ENCODE data around the gene GPR137.

The GPR137 gene

DNA sequence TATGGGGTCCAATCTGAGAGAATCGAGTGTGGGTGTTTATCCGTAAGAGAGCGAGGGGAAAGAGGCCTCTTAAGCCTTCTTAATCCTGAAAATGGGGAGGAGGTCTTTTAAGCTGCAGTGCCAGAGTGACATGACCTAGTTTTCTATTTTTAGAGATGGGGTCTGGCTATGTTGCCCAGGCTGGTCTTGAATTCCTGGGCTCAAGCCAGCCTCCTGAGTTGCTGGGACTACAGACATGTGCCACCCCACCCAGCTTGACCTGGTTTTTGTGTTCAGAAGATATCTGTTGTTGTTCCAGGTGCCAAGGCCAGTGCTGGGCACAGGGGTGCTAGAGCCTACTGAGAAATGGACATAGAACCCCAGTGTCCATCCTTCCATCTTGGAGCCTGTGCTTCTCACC, 2.6 kb upstream of the GPR137 start:
- no peak for TF ChIP-seq EZH2 (IDR thresholded peaks at IDR 0.05; ENCODE audit: borderline replicate concordance, low read length)
- TF ChIP-seq, protein P1, sequence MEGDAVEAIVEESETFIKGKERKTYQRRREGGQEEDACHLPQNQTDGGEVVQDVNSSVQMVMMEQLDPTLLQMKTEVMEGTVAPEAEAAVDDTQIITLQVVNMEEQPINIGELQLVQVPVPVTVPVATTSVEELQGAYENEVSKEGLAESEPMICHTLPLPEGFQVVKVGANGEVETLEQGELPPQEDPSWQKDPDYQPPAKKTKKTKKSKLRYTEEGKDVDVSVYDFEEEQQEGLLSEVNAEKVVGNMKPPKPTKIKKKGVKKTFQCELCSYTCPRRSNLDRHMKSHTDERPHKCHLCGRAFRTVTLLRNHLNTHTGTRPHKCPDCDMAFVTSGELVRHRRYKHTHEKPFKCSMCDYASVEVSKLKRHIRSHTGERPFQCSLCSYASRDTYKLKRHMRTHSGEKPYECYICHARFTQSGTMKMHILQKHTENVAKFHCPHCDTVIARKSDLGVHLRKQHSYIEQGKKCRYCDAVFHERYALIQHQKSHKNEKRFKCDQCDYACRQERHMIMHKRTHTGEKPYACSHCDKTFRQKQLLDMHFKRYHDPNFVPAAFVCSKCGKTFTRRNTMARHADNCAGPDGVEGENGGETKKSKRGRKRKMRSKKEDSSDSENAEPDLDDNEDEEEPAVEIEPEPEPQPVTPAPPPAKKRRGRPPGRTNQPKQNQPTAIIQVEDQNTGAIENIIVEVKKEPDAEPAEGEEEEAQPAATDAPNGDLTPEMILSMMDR (IDR thresholded peaks at IDR 0.05; ENCODE audit: low read length), result no peak
- H3K4me2 ChIP-seq (ENCODE audit: low read length), result 0 out of 2 replicates have a peak overlapping the region, but pooled peaks have one; percentile 98
- H3K36me3 ChIP-seq (ENCODE audit: insufficient read depth, low read length), result peaks cover 27% of the 10 kb centered on the region; the same call in 1 of the 2 replicates
- H2AFZ ChIP-seq (ENCODE audit: low read length), result no peak overlapping the region
- H3K4me1 ChIP-seq (ENCODE audit: insufficient read depth, low read length, severe bottlenecking), result peaks cover 17% of the 10 kb centered on the region
- H3K9me3 ChIP-seq (ENCODE audit: low read length), result no peaks in the 10 kb centered on the region
- H3K27ac ChIP-seq (ENCODE audit: low read depth, low read length, poor library complexity, severe bottlenecking), result no peak overlapping the region
- no peaks in the 10 kb centered on the region for H3K79me2 ChIP-seq (ENCODE audit: insufficient read depth, low read length)
- no peak overlapping the region for H3K4me3 ChIP-seq (ENCODE audit: low read depth, low read length, poor library complexity, severe bottlenecking)
- no peaks in the 10 kb centered on the region for H3K9me2 ChIP-seq (ENCODE audit: low read depth, low read length)
- H4K20me1 ChIP-seq (ENCODE audit: insufficient read depth, low read length), result no peaks in the 10 kb centered on the region
- H3K27me3 ChIP-seq (ENCODE audit: insufficient read depth, low read length), result no peaks in the 10 kb centered on the region
- no peak overlapping the region; the same call in 1 of the 2 replicates for H3K9ac ChIP-seq (ENCODE audit: low read length)
- H3F3A ChIP-seq (ENCODE audit: insufficient read depth, low read length), result no peaks in the 10 kb centered on the region

DNA sequence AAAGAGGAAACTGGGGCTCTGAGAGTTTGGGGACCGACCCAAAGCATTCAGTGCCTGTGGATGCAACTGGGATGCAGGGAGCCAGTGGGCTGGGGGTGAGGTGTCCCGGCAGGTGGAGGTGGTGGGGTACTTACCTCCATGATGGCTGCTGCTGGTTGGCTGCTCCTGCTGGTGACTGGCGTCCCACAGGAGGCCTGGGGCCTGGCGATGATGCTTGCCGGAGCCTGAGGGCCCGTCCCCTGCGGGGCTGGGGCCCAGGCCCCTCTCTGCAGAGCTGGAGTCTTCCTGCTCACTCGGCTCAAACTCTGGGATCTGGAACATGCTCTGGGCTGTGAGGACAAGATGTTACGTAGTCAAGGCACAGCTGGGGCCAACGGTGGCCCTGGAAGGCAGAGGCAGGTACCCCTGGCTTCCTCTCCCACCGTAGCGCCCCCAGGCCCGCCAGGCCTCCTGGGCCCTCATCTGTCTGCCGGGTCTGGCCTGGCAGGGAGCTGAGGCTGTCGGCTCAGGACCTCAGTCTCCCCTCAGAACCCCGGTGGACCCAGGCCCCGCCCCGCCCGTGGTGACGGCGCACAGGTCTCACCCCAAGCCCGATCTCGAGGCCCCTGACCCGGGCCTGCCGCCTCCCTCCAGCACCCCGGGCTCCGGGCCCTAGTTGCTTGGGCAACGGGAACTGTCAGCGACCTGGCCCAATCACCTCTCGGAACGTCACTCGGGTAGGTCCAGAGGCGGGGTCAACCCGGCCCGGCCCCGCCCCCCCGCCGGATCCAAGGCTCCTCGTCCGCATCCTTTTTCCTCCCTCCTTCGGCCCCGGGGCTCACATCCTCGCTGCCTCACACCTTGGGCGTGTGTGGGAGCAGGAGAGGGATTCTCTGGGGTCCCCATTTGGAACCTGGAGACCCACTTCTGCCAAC, 1.3 kb upstream of the GPR137 start, which contains the start of gene BAD:
BAD (minus strand) TSS at position 618 of the 914 bp plus-strand sequence; CDS start at position 321, 297 bp downstream.
- H3K4me1 ChIP-seq (ENCODE audit: insufficient read depth, low read length, severe bottlenecking), result peaks cover 17% of the 10 kb centered on the region
- peak within 1 kb of the TSS; percentile 86 for H3K4me3 ChIP-seq (ENCODE audit: low read depth, low read length, poor library complexity, severe bottlenecking)
- H2AFZ ChIP-seq (ENCODE audit: low read length), result no peak within 1 kb of the TSS
- H4K20me1 ChIP-seq (ENCODE audit: insufficient read depth, low read length), result no peaks in the 10 kb centered on the region
- no peaks in the 10 kb centered on the region for H3F3A ChIP-seq (ENCODE audit: insufficient read depth, low read length)
- peak within 1 kb of the TSS; percentile 98 for H3K4me2 ChIP-seq (ENCODE audit: low read length)
- H3K27ac ChIP-seq (ENCODE audit: low read depth, low read length, poor library complexity, severe bottlenecking), result peak within 1 kb of the TSS; percentile 87
- H3K9ac ChIP-seq (ENCODE audit: low read length), result peak within 1 kb of the TSS; percentile 87
- no peaks in the 10 kb centered on the region for H3K9me2 ChIP-seq (ENCODE audit: low read depth, low read length)
- H3K79me2 ChIP-seq (ENCODE audit: insufficient read depth, low read length), result no peaks in the 10 kb centered on the region
- no peak for TF ChIP-seq EZH2 (IDR thresholded peaks at IDR 0.05; ENCODE audit: borderline replicate concordance, low read length)
- TF ChIP-seq, protein P1 (IDR thresholded peaks at IDR 0.05; ENCODE audit: low read length), result peak; percentile 5; the same call in 1 of the 2 replicates
- peaks cover 20% of the 10 kb centered on the region; the same call in 1 of the 2 replicates for H3K36me3 ChIP-seq (ENCODE audit: insufficient read depth, low read length)
- no peaks in the 10 kb centered on the region for H3K9me3 ChIP-seq (ENCODE audit: low read length)
- no peaks in the 10 kb centered on the region for H3K27me3 ChIP-seq (ENCODE audit: insufficient read depth, low read length)

DNA sequence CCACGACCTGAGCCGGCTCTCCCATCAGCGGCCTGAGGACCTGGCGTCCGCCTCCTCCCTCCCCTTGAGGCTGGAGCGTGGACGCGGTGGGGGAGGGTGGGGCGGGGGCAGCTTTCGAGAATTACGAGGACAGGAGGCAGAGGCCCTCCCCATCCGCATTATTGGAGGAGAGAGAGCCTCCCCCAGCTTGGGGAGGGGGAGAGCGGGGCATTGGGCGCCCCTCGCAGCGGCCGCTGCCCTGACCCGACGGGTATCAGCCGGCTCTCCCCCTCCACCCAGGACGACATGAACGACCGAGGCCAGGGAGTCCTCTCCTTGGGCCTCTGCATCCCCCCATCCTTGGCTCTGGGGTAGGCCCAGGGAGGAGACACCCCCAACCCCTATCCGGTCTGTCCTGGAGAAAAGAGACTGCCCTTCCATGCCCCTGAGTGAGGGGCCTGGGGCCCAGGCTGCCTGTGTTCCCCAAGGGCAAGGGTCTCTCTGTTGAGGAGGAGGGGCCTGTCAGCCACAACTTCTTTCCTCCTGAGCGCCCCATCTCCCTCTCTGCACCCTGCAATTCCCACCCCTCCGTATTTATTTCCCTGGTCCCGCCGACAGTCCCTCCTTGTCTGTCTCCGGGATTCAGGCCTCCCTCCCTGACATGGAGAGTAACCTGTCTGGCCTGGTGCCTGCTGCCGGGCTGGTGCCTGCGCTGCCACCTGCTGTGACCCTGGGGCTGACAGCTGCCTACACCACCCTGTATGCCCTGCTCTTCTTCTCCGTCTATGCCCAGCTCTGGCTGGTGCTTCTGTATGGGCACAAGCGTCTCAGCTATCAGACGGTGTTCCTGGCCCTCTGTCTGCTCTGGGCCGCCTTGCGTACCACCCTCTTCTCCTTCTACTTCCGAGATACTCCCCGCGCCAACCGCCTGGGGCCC, 495 bp downstream of the GPR137 start:
- Histone ChIP-seq H3K27ac (ENCODE audit: low read depth, low read length, poor library complexity, severe bottlenecking) (no peak overlapping the region), H3K79me2 (ENCODE audit: insufficient read depth, low read length) (no peaks in the 10 kb centered on the region), H3F3A (ENCODE audit: insufficient read depth, low read length) (no peaks in the 10 kb centered on the region), H4K20me1 (ENCODE audit: insufficient read depth, low read length) (no peaks in the 10 kb centered on the region), H3K4me2 (ENCODE audit: low read length) (peak overlapping the region; percentile 98), H3K4me3 (ENCODE audit: low read depth, low read length, poor library complexity, severe bottlenecking) (peak overlapping the region; percentile 86), H3K9me3 (ENCODE audit: low read length) (no peaks in the 10 kb centered on the region), H3K27me3 (ENCODE audit: insufficient read depth, low read length) (peaks cover 6% of the 10 kb centered on the region; the same call in 1 of the 2 replicates), H3K36me3 (ENCODE audit: insufficient read depth, low read length) (peaks cover 19% of the 10 kb centered on the region; the same call in 1 of the 2 replicates), H3K9ac (ENCODE audit: low read length) (peak overlapping the region; percentile 87), H2AFZ (ENCODE audit: low read length) (no peak overlapping the region), H3K9me2 (ENCODE audit: low read depth, low read length) (no peaks in the 10 kb centered on the region), H3K4me1 (ENCODE audit: insufficient read depth, low read length, severe bottlenecking) (peaks cover 17% of the 10 kb centered on the region)
- no peak for TF ChIP-seq EZH2 (IDR thresholded peaks at IDR 0.05; ENCODE audit: borderline replicate concordance, low read length)
- TF ChIP-seq, protein P1 (IDR thresholded peaks at IDR 0.05; ENCODE audit: low read length), result peak; percentile 23; the same call in 1 of the 2 replicates

Measured in OCI-LY1 (cell line).